D341Med (cell line): ENCODE measurements around the gene MTM1.

ENCODE experiments used
- DNase-seq: peaks from one replicate; pipeline ENCODE4 v3.0.0; 2012; ENCODE audit warnings: low spot score

Gene MTM1

DNA sequence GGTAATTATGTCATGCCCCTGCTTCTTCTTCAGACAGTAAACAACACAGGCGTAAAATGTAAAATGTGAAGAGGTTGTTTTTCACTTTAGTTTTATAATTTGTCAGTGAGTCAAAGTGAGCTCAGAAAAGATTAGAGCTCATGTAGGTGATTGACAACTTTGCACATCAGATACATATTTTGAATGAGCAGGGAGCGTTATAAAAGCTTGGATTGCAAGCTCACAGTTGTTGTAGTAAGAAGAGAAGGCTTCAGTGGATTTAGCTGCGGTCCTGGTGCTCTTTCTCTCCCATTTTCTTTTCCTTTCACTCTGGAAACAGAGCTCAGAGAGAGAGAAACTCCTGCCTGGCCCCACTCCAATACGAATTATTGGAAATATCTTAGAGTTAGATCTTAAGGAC is 151.2 kb downstream of the MTM1 start:
- no peak for DNase-seq
